HG02943 (cell line): ENCODE results near the gene GAN.
"Not testable (repeated sequence)": the region's sequence is repeated elsewhere in the genome, so short reads cannot be mapped to it uniquely, and the experiment has no call there.

Source experiments
- ATAC-seq: cut with Tn5 transposase; IDR thresholded peaks from one replicate; pipeline ENCODE4 v1.9.1; 2021; ENCODE audit warnings: mild to moderate bottlenecking, low read depth, moderate library complexity; ENCODE audit not compliant: unreplicated experiment

The GAN gene

DNA sequence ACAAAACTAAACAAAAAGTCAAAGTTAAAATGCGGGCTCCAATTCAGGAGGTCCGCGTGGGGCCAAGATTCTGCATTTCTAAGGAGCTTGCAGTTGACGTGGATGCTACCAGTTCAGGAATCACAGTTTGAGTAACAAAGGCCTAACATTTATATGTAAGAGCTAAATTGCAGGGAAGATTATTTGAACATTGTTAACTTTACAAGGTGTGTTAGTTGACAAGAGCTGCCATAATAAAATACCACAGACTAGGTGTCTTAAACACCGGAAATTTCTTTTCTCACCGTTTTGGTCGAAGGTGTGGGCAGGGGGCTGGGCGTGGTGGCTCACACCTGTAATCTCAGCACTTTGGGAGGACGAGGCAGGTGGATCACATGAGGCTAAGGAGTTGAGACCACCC is 105.0 kb downstream of the GAN start:
- ATAC-seq, result no peak

DNA sequence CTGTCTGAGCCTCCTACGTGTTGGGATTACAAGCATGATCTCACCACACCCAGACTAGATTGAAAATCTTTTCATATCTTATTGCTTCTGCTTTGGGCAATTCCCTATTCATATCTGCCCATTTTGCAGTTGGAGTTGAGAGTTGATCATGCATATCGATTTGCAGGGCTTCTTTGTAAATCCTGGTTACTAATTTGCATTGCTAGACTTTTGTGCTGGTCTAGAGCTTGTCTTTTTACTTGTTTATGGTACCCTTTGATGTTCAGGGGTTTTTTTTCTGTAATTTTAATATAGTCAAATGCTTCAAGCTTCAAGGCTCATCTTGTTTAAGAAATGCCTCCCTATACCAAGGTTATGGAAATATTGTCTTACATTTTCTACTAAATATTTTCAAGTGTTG is 106.4 kb downstream of the GAN start:
- ATAC-seq, result no peak

DNA sequence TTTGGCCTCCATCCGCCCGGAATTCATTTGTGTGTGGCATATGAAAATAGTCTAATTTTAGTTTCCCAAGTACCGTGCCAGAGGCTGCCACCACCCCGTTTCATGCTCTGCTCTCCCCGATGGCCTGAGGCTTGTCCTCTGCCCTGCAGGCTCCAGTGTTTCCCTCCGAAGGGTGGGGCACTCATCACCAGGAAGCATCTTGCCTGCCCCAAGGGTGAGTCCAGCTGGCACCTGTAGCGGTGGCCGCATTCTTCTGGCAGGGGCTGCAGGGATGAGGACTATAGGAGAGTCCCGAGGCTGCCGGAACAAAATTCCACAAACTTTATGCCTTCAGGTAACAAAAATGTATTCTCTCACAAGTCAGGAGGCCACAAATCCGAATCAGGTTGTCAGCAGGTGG is 106.8 kb downstream of the GAN start:
- no peak for ATAC-seq

DNA sequence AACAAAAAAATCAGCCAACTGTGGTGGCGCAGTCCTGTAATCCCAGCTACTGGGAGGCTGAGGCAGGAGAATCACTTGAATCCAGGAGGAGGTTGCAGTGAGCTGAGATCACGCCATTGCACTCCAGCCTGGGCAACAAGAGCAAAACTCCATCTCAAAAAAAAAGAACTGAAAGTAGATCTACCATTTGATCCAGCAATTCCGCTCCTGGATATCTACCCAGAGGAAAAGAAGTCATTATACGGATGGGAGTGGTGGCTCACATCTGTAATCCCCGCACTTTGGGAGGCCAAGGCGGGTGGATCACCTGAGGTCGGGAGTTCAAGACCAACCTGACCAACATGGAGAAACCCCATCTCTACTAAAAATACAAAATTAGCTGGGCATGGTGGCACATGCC is 107.4 kb downstream of the GAN start:
- ATAC-seq, result not testable (repeated sequence)

DNA sequence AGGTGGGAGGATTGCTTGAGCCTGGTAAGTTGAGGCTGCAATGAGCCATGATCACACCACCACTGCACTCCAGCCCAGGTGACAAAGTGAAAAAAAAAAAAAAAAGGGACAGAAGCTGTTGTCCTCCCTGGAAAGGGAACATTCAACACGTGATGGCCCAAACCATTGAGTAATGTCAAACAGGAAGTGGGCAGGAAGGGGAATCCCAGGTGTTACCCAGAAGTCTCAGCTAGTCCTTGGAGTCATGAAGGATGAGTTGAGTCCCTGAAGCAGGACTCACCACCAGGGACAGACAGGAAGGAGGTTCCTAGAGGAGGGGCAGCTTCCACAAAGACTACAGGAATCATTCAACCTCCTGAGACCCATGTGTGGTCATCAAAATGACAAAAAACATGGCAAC is 110.0 kb downstream of the GAN start:
- ATAC-seq, result no peak

DNA sequence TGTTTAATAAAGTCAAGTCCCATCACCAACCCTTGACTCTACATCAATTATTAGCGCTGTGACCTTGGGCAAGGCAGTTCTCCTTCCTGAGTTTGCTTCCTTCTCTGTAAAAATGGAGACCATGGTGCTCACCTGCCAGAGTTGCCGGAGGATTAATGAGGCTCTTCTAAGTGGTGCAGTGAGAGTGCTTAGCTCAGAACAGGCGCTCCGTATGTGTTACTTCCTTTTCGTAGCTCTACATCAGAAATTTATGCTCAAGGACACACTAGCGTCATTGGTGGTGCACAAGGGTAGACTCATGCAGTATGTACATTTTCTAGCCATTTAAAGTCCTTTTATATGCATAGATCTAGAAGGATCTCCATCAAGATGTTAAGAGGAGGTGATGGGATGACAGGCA is 112.5 kb downstream of the GAN start:
- ATAC-seq, result no peak

DNA sequence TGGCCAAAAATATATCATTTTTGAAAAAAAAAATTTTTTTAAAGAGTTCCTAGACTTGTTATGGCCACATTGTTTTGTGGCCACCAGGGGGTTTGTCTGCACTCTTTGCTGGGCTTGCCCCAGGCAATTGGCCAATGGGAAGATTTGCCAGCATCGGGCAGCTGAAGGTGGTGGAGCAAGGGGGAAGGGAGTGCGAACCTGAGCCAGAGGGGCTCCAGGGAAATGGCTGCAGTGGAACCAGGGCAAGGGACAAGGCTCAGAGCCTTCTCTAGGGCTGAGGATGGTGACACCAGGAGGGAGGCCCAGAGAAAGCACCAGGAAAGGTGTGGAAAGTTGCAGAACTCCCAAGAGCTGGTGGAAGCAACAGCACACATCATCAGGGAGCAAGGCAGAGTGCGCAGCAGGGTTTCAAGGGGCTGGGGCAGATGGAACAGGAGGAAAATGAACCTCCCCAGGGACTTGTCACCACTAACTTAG is 114.3 kb downstream of the GAN start:
- no peak for ATAC-seq

DNA sequence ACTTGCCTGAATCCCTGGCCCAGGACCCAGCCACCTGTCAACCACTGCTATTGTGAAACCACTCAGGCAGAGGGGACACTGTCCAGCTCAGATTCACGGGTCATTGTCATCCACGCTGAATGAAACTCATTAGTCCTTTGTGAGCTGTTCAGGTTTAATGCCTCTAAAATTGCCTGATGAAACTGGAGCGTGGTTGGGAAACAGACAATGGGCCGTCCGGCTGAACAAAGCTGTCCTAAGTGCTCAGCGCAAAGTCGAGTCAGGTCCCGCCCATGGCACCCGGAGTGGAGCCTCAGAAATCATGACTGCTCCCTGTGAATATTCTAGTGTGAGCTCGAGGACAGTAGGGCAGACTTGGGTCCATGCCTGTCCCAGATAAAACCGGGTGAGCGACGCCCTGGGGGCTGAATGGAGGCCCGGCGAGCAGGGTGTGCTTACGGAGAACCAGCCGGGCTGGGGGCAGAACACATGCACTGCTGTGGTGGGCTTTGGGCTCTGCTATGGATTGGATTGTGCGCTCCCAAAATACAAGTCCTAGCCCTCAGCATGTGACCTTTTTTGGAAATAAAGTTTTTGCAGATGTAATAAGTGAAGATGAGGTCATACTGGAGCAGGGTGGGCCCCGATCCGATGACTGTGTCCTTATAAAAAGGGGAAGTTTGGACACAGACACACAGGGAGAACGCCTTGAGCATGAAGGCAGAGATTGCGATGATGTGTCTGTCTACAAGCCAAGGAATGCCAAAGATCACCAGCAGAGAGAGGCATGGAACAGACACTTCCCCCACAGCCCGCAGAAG is 117.0 kb downstream of the GAN start:
- ATAC-seq, result no peak

DNA sequence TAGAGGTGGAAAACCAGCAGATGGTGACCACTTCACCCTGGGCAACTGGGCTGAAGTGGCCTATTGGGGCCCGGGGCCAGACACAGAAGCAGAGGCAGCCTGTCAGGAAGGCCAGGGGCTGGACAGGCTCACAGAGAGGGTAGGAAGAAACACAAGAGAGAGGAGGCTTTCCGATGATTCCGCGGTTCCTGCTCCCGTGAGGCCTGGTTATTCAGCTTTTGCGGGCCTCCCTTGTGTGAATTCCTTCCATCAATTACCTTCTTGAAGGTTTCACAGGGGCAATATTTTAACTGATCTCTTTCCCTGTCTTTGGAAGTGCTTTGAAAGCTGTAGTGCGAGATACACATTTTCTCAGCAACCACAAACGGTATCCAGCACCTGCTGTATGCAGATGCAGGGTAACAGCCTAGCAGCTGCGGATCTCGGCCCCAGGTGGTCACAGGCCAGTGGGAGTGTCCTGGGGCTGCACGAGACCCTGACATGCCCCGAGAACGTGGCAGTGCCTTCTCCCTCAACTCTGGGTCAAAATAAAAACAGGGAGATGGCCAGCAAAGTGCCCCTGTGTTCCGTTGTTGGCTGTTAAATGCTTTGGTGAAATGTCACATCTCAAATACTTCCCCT is 118.3 kb downstream of the GAN start:
- ATAC-seq, result no peak

DNA sequence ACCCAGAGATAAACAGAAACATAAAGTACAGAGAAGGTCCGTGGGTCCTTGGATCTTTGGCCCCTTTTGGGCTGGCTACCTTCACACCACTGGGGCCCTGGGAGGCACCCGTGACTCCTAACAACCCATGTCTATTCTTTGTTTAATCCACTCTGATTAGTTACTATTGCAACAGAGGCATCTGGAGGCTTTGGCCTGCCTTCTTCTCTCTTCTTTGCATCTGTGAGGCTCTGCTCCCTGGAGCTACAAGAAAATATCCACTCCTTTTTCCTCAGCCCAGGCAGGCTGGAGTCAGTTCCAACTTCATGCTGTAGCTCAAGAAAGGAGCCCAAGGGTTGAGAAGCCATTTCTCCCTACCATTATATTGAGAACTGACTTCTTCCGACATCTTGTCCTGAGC is 120.3 kb downstream of the GAN start:
- no peak for ATAC-seq

DNA sequence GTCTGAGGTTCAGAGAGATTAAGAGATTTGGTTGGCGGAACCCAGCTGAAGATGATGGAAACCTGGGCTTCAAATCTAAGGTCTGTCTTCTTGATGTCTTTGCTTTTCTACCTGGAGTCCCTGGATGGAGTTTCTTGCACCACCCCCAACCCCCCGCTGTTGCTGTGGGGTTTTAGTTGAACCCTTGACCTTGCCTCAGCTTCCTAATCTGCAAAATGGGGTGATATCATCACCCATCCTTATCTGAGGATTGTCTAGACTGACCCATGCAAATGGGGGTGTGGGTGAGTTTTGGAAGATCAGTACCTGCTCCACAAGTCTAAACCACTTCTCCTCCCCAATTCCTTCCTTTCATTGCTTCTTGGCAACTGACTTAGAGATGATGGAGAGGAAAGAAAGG is 120.8 kb downstream of the GAN start:
- ATAC-seq, result no peak

DNA sequence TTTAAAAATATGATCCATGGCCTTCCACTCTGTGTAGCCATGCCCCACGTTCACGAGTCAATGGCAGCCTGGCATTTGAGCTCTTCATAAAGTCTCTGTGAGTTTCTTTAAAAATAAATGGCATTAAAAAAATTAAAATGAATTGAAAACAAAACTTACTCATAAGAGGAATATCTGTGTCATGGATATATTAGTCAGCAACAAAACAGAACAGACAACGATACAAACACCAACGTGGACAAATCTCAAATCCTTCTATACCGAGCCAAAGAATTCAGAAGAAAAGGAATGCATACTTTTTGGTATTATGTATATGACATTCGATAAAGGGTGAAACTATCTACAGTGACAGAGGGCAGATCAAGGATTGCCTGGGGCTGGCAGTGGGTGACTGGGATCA is 121.6 kb downstream of the GAN start:
- no peak for ATAC-seq

DNA sequence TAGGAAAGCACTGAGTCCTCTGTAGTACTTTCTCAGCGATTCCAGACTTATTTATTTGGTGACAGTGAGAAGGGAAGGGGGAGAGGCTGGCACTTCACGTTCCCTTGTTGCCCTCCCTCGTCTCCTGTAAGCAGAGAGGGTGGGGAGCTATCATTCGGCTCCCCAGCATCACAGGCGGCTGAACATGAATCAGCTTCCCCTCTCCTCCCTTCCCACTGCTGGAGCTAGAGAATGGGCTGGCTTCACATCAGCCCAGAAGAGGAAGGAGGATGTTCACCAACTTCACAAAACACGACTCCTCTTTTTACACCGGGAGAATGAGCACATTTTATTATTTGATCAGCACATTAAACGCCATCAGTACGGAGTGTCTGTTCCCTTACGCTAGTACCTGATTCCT is 123.1 kb downstream of the GAN start:
- no peak for ATAC-seq
